Prostate gland (tissue), 2 donors: ENCODE measurements around the gene PTDSS2. TPM values are rescaled to one million over a fixed set of nuclear protein-coding genes. Genes with fewer than 3 reads are reported as not detected.
"Not testable (repeated sequence)": the region's sequence is repeated elsewhere in the genome, so short reads cannot be mapped to it uniquely, and the experiment has no call there.

Source experiments
- DNase-seq: peaks from one replicate; pipeline ENCODE4 v3.0.0-alpha.2; 2019; ENCODE audit warnings: low spot score
- H3K27ac ChIP-seq, 2 donors: fragments of 200-600 bp; sonication (generic); 2 replicates each; pipeline ENCODE4 v1.5.1; 2017 to 2019
- H3K27me3 ChIP-seq: fragments of 200-600 bp; sonication (generic); replicated peaks from 2 replicates; pipeline ENCODE4 v1.5.1; 2019; ENCODE audit not compliant: insufficient read depth
- H3K36me3 ChIP-seq, 2 donors: fragments of 200-600 bp; sonication (generic); 1 replicate in 1 of 2; 2 replicates in 1 of 2; pipeline versions ENCODE4 v1.5.1 to v1.8.1; 2017 to 2019
- H3K4me1 ChIP-seq: fragments of 200-600 bp; sonication (generic); replicated peaks from 2 replicates; pipeline ENCODE4 v1.5.1; 2019
- H3K4me3 ChIP-seq, 2 donors: fragments of 200-600 bp; sonication (generic); 2 replicates each; pipeline ENCODE4 v1.5.1; 2017 to 2019
- H3K9me3 ChIP-seq: fragments of 200-600 bp; sonication (generic); 2 replicates; pipeline ENCODE4 v1.5.1; 2017
- CTCF ChIP-seq, 4 experiments: fragments of 200-600 bp in 2 of 4; fragments of 450-650 bp in 2 of 4; sonication (generic) in 2 of 4; IDR thresholded peaks; 1 replicate in 3 of 4; 2 replicates in 1 of 4; pipeline ENCODE4 v1.5.1; 2016 to 2019; ENCODE audit warnings: antibody characterized with exemption in 4 of 4, mild to moderate bottlenecking in 2 of 4, moderate library complexity in 2 of 4
- POLR2A ChIP-seq: fragments of 450-650 bp; IDR thresholded peaks from one replicate; pipeline ENCODE4 v1.6.1; 2016; ENCODE audit warnings: antibody characterized with exemption, mild to moderate bottlenecking
- POLR2AphosphoS5 ChIP-seq: sonication (generic); formaldehyde crosslinking; IDR thresholded peaks from one replicate; pipeline ENCODE4 v1.6.1; 2017; ENCODE audit warnings: antibody characterized with exemption
- WGBS: methylation state at CpG from one replicate; pipeline ENCODE4 v1.1.5; 2018; 5-methylcytosine and 5-hydroxymethylcytosine counted together
- intact Hi-C: fragments of 100-400 bp; cut with DNase I; formaldehyde crosslinking; loops from one replicate; pipeline ENCODE4 v1.14.2; 2022
- total RNA-seq, 2 donors: library from RNA; depleted of rRNA; stranded (reverse); fragments of >200 nt; gene quantifications; one replicate each; pipeline ENCODE4 v1.1.0, GENCODE V29; 2016

The PTDSS2 gene
- total RNA-seq, 2 donors from 2014 or later = 46.3 to 50.3 TPM

GRCh38 chr11:515131-515530, 65.1 kb downstream of the PTDSS2 start:
- no peaks in the 10 kb centered on the region for H3K36me3 ChIP-seq
- no peak for TF ChIP-seq CTCF (IDR thresholded peaks at IDR 0.05)
- TF ChIP-seq POLR2AphosphoS5 = peak; percentile 88
- TF ChIP-seq POLR2A = peak; percentile 45
- DNase-seq = peak; percentile 79
- no peaks in the 10 kb centered on the region for H3K4me1 ChIP-seq
- peak overlapping the region; percentile 14 to 71 for H3K27ac ChIP-seq
- H3K9me3 ChIP-seq = no peaks in the 10 kb centered on the region
- 46% methylated on average over 6 of the region's 6 CpGs for WGBS
- H3K4me3 ChIP-seq = no peak overlapping the region
- no peaks in the 10 kb centered on the region for H3K27me3 ChIP-seq
- intact Hi-C loops = loop anchor here (5.0 kb wide), 1 partner anchor 63 kb away; the partner anchor contains the start of gene PTDSS2

- TF ChIP-seq POLR2AphosphoS5 (no peak), CTCF (IDR thresholded peaks at IDR 0.05) (no peak), POLR2A (no peak)
- WGBS = 95% methylated on average over 4 of the region's 4 CpGs
- Histone ChIP-seq H3K9me3 (no peaks in the 10 kb centered on the region), H3K27ac (no peak overlapping the region), H3K4me1 (no peaks in the 10 kb centered on the region), H3K27me3 (no peaks in the 10 kb centered on the region), H3K36me3 (no peaks in the 10 kb centered on the region), H3K4me3 (no peak overlapping the region)
- intact Hi-C loops = loop anchor here (5.0 kb wide), 1 partner anchor 64 kb away; the partner anchor contains the start of gene PTDSS2
- DNase-seq = no peak
Observed at GRCh38 chr11:516400-516799, 66.3 kb downstream of the PTDSS2 start.

- H3K27ac ChIP-seq = not testable (repeated sequence)
Observed at GRCh38 chr11:516918-517685, 67.0 kb downstream of the PTDSS2 start.

GRCh38 chr11:518463-519202, 68.6 kb downstream of the PTDSS2 start:
- Histone ChIP-seq H3K4me3 (peak overlapping the region in 1 of 2 donors; percentile 25), H3K9me3 (no peaks in the 10 kb centered on the region), H3K36me3 (no peaks in the 10 kb centered on the region), H3K4me1 (no peaks in the 10 kb centered on the region), H3K27ac (peak overlapping the region; percentile 82 to 86), H3K27me3 (no peaks in the 10 kb centered on the region)
- WGBS = 4% methylated on average over 57 of the region's 74 CpGs
- intact Hi-C loops = loop anchor here (5.0 kb wide), 1 partner anchor 66 kb away; the partner anchor contains the start of gene PTDSS2
- DNase-seq = peak; percentile 96
- TF ChIP-seq POLR2A (peak; percentile 54), POLR2AphosphoS5 (peak; percentile 95), CTCF (IDR thresholded peaks at IDR 0.05) (peak; percentile 99 to 100 (median 100))

More at GRCh38 chr11:516918-517685, 67.0 kb downstream of the PTDSS2 start:
- H3K27me3 ChIP-seq, H3K4me1 ChIP-seq, DNase-seq, H3K9me3 ChIP-seq, H3K36me3 ChIP-seq, H3K4me3 ChIP-seq: not testable (repeated sequence)
- WGBS = 93% methylated on average over 41 of the region's 43 CpGs
- intact Hi-C loops = loop anchor here (5.0 kb wide), 1 partner anchor 65 kb away; the partner anchor contains the start of gene PTDSS2

GRCh38 chr11:520428-521176, 70.5 kb downstream of the PTDSS2 start:
- DNase-seq = no peak
- 94% methylated on average over 39 of the region's 39 CpGs for WGBS
- intact Hi-C loops = no loop called here

More at GRCh38 chr11:520428-521176, 70.5 kb downstream of the PTDSS2 start:
- H3K27me3 ChIP-seq = no peaks in the 10 kb centered on the region
- H3K9me3 ChIP-seq = no peaks in the 10 kb centered on the region
- H3K4me1 ChIP-seq = no peaks in the 10 kb centered on the region
- no peak overlapping the region for H3K27ac ChIP-seq
- H3K4me3 ChIP-seq = no peak overlapping the region
- TF ChIP-seq POLR2A (no peak), POLR2AphosphoS5 (no peak), CTCF (IDR thresholded peaks at IDR 0.05) (no peak)
- H3K36me3 ChIP-seq = no peaks in the 10 kb centered on the region
